ENCODE results near the gene TMEM30A. TPM values are rescaled to one million over a fixed set of nuclear protein-coding genes. Genes with fewer than 3 reads are reported as not detected.

Gene TMEM30A
- total RNA-seq, 1 donor from 2014 or later, result 99.4 TPM

- Mint-ChIP-seq H3K4me1 (ENCODE audit: unreplicated experiment) (no peaks in the 10 kb centered on the region), H3K27me3 (ENCODE audit: unreplicated experiment) (peaks cover 3% of the 10 kb centered on the region), H3K4me3 (ENCODE audit: unreplicated experiment) (no peak overlapping the region), H3K27ac (ENCODE audit: unreplicated experiment) (no peak overlapping the region), H3K36me3 (ENCODE audit: low read depth, unreplicated experiment) (peaks cover 11% of the 10 kb centered on the region), H3K9me3 (ENCODE audit: unreplicated experiment) (no peaks in the 10 kb centered on the region)
- TF ChIP-seq, protein P1, sequence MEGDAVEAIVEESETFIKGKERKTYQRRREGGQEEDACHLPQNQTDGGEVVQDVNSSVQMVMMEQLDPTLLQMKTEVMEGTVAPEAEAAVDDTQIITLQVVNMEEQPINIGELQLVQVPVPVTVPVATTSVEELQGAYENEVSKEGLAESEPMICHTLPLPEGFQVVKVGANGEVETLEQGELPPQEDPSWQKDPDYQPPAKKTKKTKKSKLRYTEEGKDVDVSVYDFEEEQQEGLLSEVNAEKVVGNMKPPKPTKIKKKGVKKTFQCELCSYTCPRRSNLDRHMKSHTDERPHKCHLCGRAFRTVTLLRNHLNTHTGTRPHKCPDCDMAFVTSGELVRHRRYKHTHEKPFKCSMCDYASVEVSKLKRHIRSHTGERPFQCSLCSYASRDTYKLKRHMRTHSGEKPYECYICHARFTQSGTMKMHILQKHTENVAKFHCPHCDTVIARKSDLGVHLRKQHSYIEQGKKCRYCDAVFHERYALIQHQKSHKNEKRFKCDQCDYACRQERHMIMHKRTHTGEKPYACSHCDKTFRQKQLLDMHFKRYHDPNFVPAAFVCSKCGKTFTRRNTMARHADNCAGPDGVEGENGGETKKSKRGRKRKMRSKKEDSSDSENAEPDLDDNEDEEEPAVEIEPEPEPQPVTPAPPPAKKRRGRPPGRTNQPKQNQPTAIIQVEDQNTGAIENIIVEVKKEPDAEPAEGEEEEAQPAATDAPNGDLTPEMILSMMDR (IDR thresholded peaks at IDR 0.05; ENCODE audit: unreplicated experiment), result no peak
- DNase-seq (ENCODE audit: low spot score), result no peak
Observed at GRCh38 chr6:75308250-75308988, 23.8 kb upstream of the TMEM30A start.

GRCh38 chr6:75307364-75308004 is 22.9 kb upstream of the TMEM30A start:
- Mint-ChIP-seq H3K4me1 (ENCODE audit: unreplicated experiment) (no peaks in the 10 kb centered on the region), H3K36me3 (ENCODE audit: low read depth, unreplicated experiment) (peaks cover 6% of the 10 kb centered on the region), H3K9me3 (ENCODE audit: unreplicated experiment) (no peaks in the 10 kb centered on the region), H3K27me3 (ENCODE audit: unreplicated experiment) (peaks cover 3% of the 10 kb centered on the region), H3K27ac (ENCODE audit: unreplicated experiment) (no peak overlapping the region), H3K4me3 (ENCODE audit: unreplicated experiment) (no peak overlapping the region)
- DNase-seq (ENCODE audit: low spot score), result no peak
- TF ChIP-seq, protein P1 (IDR thresholded peaks at IDR 0.05; ENCODE audit: unreplicated experiment), result no peak

GRCh38 chr6:75306064-75306463 is 21.5 kb upstream of the TMEM30A start:
- Mint-ChIP-seq H3K36me3 (ENCODE audit: low read depth, unreplicated experiment) (no peaks in the 10 kb centered on the region), H3K27ac (ENCODE audit: unreplicated experiment) (no peak overlapping the region), H3K9me3 (ENCODE audit: unreplicated experiment) (no peaks in the 10 kb centered on the region), H3K4me1 (ENCODE audit: unreplicated experiment) (no peaks in the 10 kb centered on the region), H3K4me3 (ENCODE audit: unreplicated experiment) (no peak overlapping the region), H3K27me3 (ENCODE audit: unreplicated experiment) (no peaks in the 10 kb centered on the region)
- no peak for DNase-seq (ENCODE audit: low spot score)
- TF ChIP-seq, protein P1 (IDR thresholded peaks at IDR 0.05; ENCODE audit: unreplicated experiment), result no peak

DNA sequence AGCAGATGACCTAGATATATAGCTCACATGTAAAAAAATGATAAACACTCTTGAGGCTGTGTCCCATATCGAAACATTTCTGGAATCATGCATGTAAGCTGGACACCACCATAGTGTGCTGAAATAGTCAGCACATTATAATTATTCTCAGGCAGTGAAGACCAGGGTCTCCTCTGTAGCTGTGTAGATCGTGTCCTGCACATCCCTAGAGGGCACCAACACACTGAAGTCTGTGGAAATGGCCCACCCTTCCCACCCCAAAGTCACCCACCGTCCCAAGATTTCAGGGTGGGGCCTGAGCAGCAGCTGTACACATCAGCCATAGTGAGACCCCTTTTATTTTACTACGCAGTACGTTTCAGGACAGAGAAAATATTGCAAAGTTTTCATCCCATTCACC is 21.0 kb upstream of the TMEM30A start:
- Mint-ChIP-seq H3K4me1 (ENCODE audit: unreplicated experiment) (peaks cover under 1% of the 10 kb centered on the region), H3K36me3 (ENCODE audit: low read depth, unreplicated experiment) (no peaks in the 10 kb centered on the region), H3K4me3 (ENCODE audit: unreplicated experiment) (no peak overlapping the region), H3K9me3 (ENCODE audit: unreplicated experiment) (no peaks in the 10 kb centered on the region), H3K27ac (ENCODE audit: unreplicated experiment) (no peak overlapping the region), H3K27me3 (ENCODE audit: unreplicated experiment) (no peaks in the 10 kb centered on the region)
- DNase-seq (ENCODE audit: low spot score), result no peak
- TF ChIP-seq, protein P1 (IDR thresholded peaks at IDR 0.05; ENCODE audit: unreplicated experiment), result no peak

DNA sequence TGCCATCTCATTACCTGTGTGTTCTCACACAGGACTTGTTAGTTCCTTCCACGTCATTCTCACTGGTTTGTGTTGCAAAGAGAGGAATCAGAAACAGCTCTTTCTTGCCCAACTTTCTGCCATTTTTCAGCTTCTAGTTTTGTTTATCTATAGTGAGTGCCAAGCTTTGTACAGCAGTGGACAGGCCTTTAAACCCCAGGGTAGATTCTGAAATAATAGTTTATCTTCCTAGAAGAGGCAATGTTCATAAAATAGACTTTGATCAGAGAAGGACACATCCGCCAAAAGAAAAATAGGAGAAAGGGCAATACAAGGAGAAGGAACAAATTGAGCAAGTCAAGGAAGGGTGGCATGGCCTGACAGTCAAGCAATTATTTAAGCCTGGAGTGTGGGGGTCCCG is 17.7 kb upstream of the TMEM30A start:
- no peaks in the 10 kb centered on the region for H3K27me3 Mint-ChIP-seq (ENCODE audit: unreplicated experiment)
- DNase-seq (ENCODE audit: low spot score), result no peak
- no peaks in the 10 kb centered on the region for H3K36me3 Mint-ChIP-seq (ENCODE audit: low read depth, unreplicated experiment)
- H3K4me1 Mint-ChIP-seq (ENCODE audit: unreplicated experiment), result peaks cover 8% of the 10 kb centered on the region
- H3K9me3 Mint-ChIP-seq (ENCODE audit: unreplicated experiment), result no peaks in the 10 kb centered on the region
- no peak overlapping the region for H3K4me3 Mint-ChIP-seq (ENCODE audit: unreplicated experiment)
- TF ChIP-seq, protein P1 (IDR thresholded peaks at IDR 0.05; ENCODE audit: unreplicated experiment), result no peak
- H3K27ac Mint-ChIP-seq (ENCODE audit: unreplicated experiment), result no peak overlapping the region
